Stimulated activated CD4-positive, alpha-beta T cell treated with anti-CD3 and anti-CD28 coated beads, Interleukin-4, amount 100 ng/mL, for 48 hours (primary cell): ENCODE data around the gene ASPSCR1.

Experiments used
- DNase-seq, 2 donors: peaks; one replicate each; pipeline ENCODE4 v3.0.0-alpha.2; 2020; ENCODE audit warnings: low read depth in 2 of 2

Gene ASPSCR1

GRCh38 chr17:81999587-81999975 is 22.2 kb downstream of the ASPSCR1 start:
- no peak for DNase-seq

- DNase-seq: no peak
These were observed 22.8 kb downstream of the ASPSCR1 start for GRCh38 chr17:81999976-82000802.

- DNase-seq: no peak
These were observed 23.6 kb downstream of the ASPSCR1 start for GRCh38 chr17:82000803-82001570.

- no peak for DNase-seq
These were observed 24.2 kb downstream of the ASPSCR1 start for GRCh38 chr17:82001571-82002056.

GRCh38 chr17:82003411-82004381 is 26.3 kb downstream of the ASPSCR1 start:
- peak in 1 of 2 donors; percentile 51 for DNase-seq

GRCh38 chr17:82004517-82005455 is 27.4 kb downstream of the ASPSCR1 start:
- no peak for DNase-seq

- DNase-seq: no peak
These were observed 28.4 kb downstream of the ASPSCR1 start for GRCh38 chr17:82005701-82006348.

GRCh38 chr17:82006468-82007227 is 29.2 kb downstream of the ASPSCR1 start:
- DNase-seq: no peak

- no peak for DNase-seq
These were observed 29.7 kb downstream of the ASPSCR1 start for GRCh38 chr17:82007228-82007494.

- DNase-seq: no peak
These were observed 30.2 kb downstream of the ASPSCR1 start for GRCh38 chr17:82007495-82008257.

GRCh38 chr17:82008258-82008940 is 31.0 kb downstream of the ASPSCR1 start:
- DNase-seq: no peak

GRCh38 chr17:82008941-82009405 is 31.5 kb downstream of the ASPSCR1 start:
- no peak for DNase-seq

GRCh38 chr17:82009413-82009812 is 32.0 kb downstream of the ASPSCR1 start:
- DNase-seq: no peak

- no peak for DNase-seq
These were observed 33.4 kb downstream of the ASPSCR1 start for GRCh38 chr17:82010575-82011525.

GRCh38 chr17:82011617-82012187 is 34.3 kb downstream of the ASPSCR1 start:
- DNase-seq: no peak

- DNase-seq: no peak
These were observed 34.8 kb downstream of the ASPSCR1 start for GRCh38 chr17:82012261-82012639.
